Cardiac muscle cell (in vitro differentiated cells and primary cell): ENCODE results near the gene UBE2K. TPM values are rescaled to one million over a fixed set of nuclear protein-coding genes. Genes with fewer than 3 reads are reported as not detected.
A peak's percentile ranks its signal among the peaks of the same experiment; 100 is the strongest.

ENCODE experiments used
- DNase-seq, 2 donors: peaks; one replicate each; pipeline versions ENCODE4 v3.0.0 to v3.0.0-alpha.2; 2010 to 2017; ENCODE audit warnings: low read depth in 1 of 2, low spot score in 1 of 2
- H3K27ac ChIP-seq: fragments of 200-600 bp; sonication (generic); 2 replicates; pipeline ENCODE4 v1.5.1; 2016
- H3K27me3 ChIP-seq: fragments of 200-600 bp; sonication (generic); 2 replicates; pipeline ENCODE4 v1.6.0; 2016; ENCODE audit warnings: control low read depth
- H3K36me3 ChIP-seq: fragments of 200-600 bp; sonication (generic); 2 replicates; pipeline ENCODE4 v1.5.1; 2016; ENCODE audit warnings: control low read depth
- H3K4me1 ChIP-seq: fragments of 200-600 bp; sonication (generic); 2 replicates; pipeline ENCODE4 v1.8.1; 2017; ENCODE audit warnings: low read depth, mild to moderate bottlenecking, mixed run types
- H3K4me3 ChIP-seq: fragments of 200-600 bp; sonication (generic); 2 replicates; pipeline ENCODE4 v1.5.1; 2016; ENCODE audit warnings: mild to moderate bottlenecking
- H3K9me3 ChIP-seq: fragments of 200-600 bp; sonication (generic); 2 replicates; pipeline ENCODE4 v1.5.1; 2017; ENCODE audit warnings: low read depth, mild to moderate bottlenecking, control low read depth
- CTCF ChIP-seq: IDR thresholded peaks from 2 replicates; pipeline ENCODE4 v1.5.1; 2012; ENCODE audit warnings: low read depth, mild to moderate bottlenecking, low read length
- polyA plus RNA-seq: library from polyadenylated mRNA; unstranded; fragments of >200 nt; fragmentation: Nextera tagmentation; extraction: Ambion mirVana; gene quantifications from 2 replicates; pipeline ENCODE4 v1.2.1, GENCODE V29; 2016
- total RNA-seq: library from RNA; depleted of rRNA; stranded (reverse); fragments of >200 nt; gene quantifications from 2 replicates; pipeline ENCODE4 v1.2.3, GENCODE V29; 2016

UBE2K gene
- total and polyA plus RNA-seq, 2 experiments from 2014 or later = 52.0 to 52.5 TPM

GRCh38 chr4:39825741-39826231 is 127.8 kb downstream of the UBE2K start:
- Histone ChIP-seq H3K36me3 (peaks cover 13% of the 10 kb centered on the region), H3K27ac (no peak overlapping the region), H3K4me1 (no peaks in the 10 kb centered on the region), H3K4me3 (no peak overlapping the region), H3K27me3 (no peaks in the 10 kb centered on the region), H3K9me3 (no peaks in the 10 kb centered on the region)
- TF ChIP-seq CTCF = no peak
- DNase-seq = peak in 1 of 2 donors; percentile 45

Other genes with a start within 250 kb of the UBE2K start
- gene RPL9, start 239.2 kb upstream of the UBE2K start, total RNA-seq = 1,988 and 4,130 TPM in 2 replicates
- 431 and 515 TPM in 2 replicates for gene RPL9, start 239.2 kb upstream of the UBE2K start, polyA plus RNA-seq
- 7.0 and 16.3 TPM in 2 replicates for gene LIAS, start 239.1 kb upstream of the UBE2K start, total RNA-seq
- 19.0 and 29.4 TPM in 2 replicates for gene LIAS, start 239.1 kb upstream of the UBE2K start, polyA plus RNA-seq
- gene UGDH, start 170.7 kb upstream of the UBE2K start, total RNA-seq = 26.1 and 51.2 TPM in 2 replicates
- 69.2 and 85.6 TPM in 2 replicates for gene UGDH, start 170.7 kb upstream of the UBE2K start, polyA plus RNA-seq
- gene SMIM14, start 59.3 kb upstream of the UBE2K start, total RNA-seq = 4.5 and 5.2 TPM in 2 replicates
- gene SMIM14, start 59.3 kb upstream of the UBE2K start, polyA plus RNA-seq = 35.9 and 48.8 TPM in 2 replicates